Stimulated activated effector memory CD8-positive, alpha-beta T cell treated with anti-CD3 and anti-CD28 coated beads, Interleukin-12 subunit alpha, Interleukin-12 subunit beta, amount 100 ng/mL, for 72 hours (primary cell): ENCODE measurements around the gene SELENOM.
A peak's percentile ranks its signal among the peaks of the same experiment; 100 is the strongest.
"Not testable (repeated sequence)": the region's sequence is repeated elsewhere in the genome, so short reads cannot be mapped to it uniquely, and the experiment has no call there.

Experiments used
- ATAC-seq: fragments of 150-1000 bp; cut with Tn5 transposase; 2 replicates; pipeline ENCODE4 v1.10.0; 2021
- DNase-seq, 2 donors: peaks; one replicate each; pipeline ENCODE4 v3.0.0; 2021 to 2022; ENCODE audit warnings: low spot score in 2 of 2
- H3K27ac Mint-ChIP-seq: one replicate; pipeline ENCODE4 v1.8.0; 2022; ENCODE audit warnings: mild to moderate bottlenecking, mixed read lengths
- H3K36me3 Mint-ChIP-seq: one replicate; pipeline ENCODE4 v1.8.0; 2022; ENCODE audit warnings: mild to moderate bottlenecking, mixed read lengths
- H3K4me1 Mint-ChIP-seq: one replicate; pipeline ENCODE4 v1.8.0; 2022; ENCODE audit warnings: mixed read lengths
- H3K4me3 Mint-ChIP-seq: one replicate; pipeline ENCODE4 v1.8.0; 2022; ENCODE audit warnings: mild to moderate bottlenecking, mixed read lengths
- H3K9me3 Mint-ChIP-seq: one replicate; pipeline ENCODE4 v1.8.0; 2022; ENCODE audit warnings: mixed read lengths

SELENOM gene

GRCh38 chr22:31103899-31104694 lies 3.3 kb downstream of the SELENOM start:
- H3K9me3 Mint-ChIP-seq: no peaks in the 10 kb centered on the region
- no peaks in the 10 kb centered on the region for H3K36me3 Mint-ChIP-seq
- H3K4me1 Mint-ChIP-seq: peaks cover 21% of the 10 kb centered on the region
- no peak overlapping the region for H3K4me3 Mint-ChIP-seq
- no peak overlapping the region for H3K27ac Mint-ChIP-seq
- no peak for ATAC-seq
- no peak for DNase-seq

GRCh38 chr22:31103111-31103510 lies 4.3 kb downstream of the SELENOM start:
- H3K4me1 Mint-ChIP-seq: peaks cover 21% of the 10 kb centered on the region
- no peak overlapping the region for H3K27ac Mint-ChIP-seq
- H3K9me3 Mint-ChIP-seq: no peaks in the 10 kb centered on the region
- H3K4me3 Mint-ChIP-seq: no peak overlapping the region
- ATAC-seq (no peak), DNase-seq (no peak)
- no peaks in the 10 kb centered on the region for H3K36me3 Mint-ChIP-seq

GRCh38 chr22:31102441-31103081 lies 4.8 kb downstream of the SELENOM start:
- peaks cover 16% of the 10 kb centered on the region for H3K4me1 Mint-ChIP-seq
- H3K9me3 Mint-ChIP-seq: no peaks in the 10 kb centered on the region
- no peak overlapping the region for H3K4me3 Mint-ChIP-seq
- H3K27ac Mint-ChIP-seq: no peak overlapping the region
- no peaks in the 10 kb centered on the region for H3K36me3 Mint-ChIP-seq
- ATAC-seq (no peak), DNase-seq (no peak)

- Mint-ChIP-seq H3K9me3 (no peaks in the 10 kb centered on the region), H3K4me1 (peaks cover 1% of the 10 kb centered on the region), H3K36me3 (no peaks in the 10 kb centered on the region), H3K27ac (no peak overlapping the region), H3K4me3 (no peak overlapping the region)
- ATAC-seq (no peak), DNase-seq (no peak)
These were observed 6.4 kb downstream of the SELENOM start for GRCh38 chr22:31100762-31101525.

GRCh38 chr22:31099841-31100761 lies 7.3 kb downstream of the SELENOM start:
- DNase-seq (no peak), ATAC-seq (no peak)
- H3K4me3 Mint-ChIP-seq: no peak overlapping the region
- H3K36me3 Mint-ChIP-seq: no peaks in the 10 kb centered on the region
- H3K9me3 Mint-ChIP-seq: no peaks in the 10 kb centered on the region
- no peak overlapping the region for H3K27ac Mint-ChIP-seq
- no peaks in the 10 kb centered on the region for H3K4me1 Mint-ChIP-seq

GRCh38 chr22:31099386-31099785 lies 8.0 kb downstream of the SELENOM start:
- Mint-ChIP-seq H3K27ac (no peak overlapping the region), H3K36me3 (no peaks in the 10 kb centered on the region), H3K4me3 (no peak overlapping the region), H3K9me3 (no peaks in the 10 kb centered on the region), H3K4me1 (no peaks in the 10 kb centered on the region)
- ATAC-seq (no peak), DNase-seq (no peak)

GRCh38 chr22:31098632-31099110 lies 8.7 kb downstream of the SELENOM start:
- no peaks in the 10 kb centered on the region for H3K9me3 Mint-ChIP-seq

GRCh38 chr22:31097941-31098631 lies 9.3 kb downstream of the SELENOM start:
- no peak overlapping the region for H3K4me3 Mint-ChIP-seq
- no peak overlapping the region for H3K27ac Mint-ChIP-seq
- H3K9me3 Mint-ChIP-seq: no peaks in the 10 kb centered on the region
- ATAC-seq (no peak), DNase-seq (no peak)
- H3K4me1 Mint-ChIP-seq: no peaks in the 10 kb centered on the region
- H3K36me3 Mint-ChIP-seq: no peaks in the 10 kb centered on the region

More at GRCh38 chr22:31098632-31099110, 8.7 kb downstream of the SELENOM start:
- Mint-ChIP-seq H3K4me1 (no peaks in the 10 kb centered on the region), H3K27ac (no peak overlapping the region), H3K36me3 (no peaks in the 10 kb centered on the region), H3K4me3 (no peak overlapping the region)
- DNase-seq (no peak), ATAC-seq (no peak)

- H3K9me3 Mint-ChIP-seq, H3K27ac Mint-ChIP-seq, H3K4me1 Mint-ChIP-seq, H3K4me3 Mint-ChIP-seq, DNase-seq, ATAC-seq, H3K36me3 Mint-ChIP-seq: not testable (repeated sequence)
These were observed 9.8 kb downstream of the SELENOM start for GRCh38 chr22:31097539-31097938.

- Mint-ChIP-seq H3K9me3 (no peaks in the 10 kb centered on the region), H3K36me3 (no peaks in the 10 kb centered on the region), H3K27ac (no peak overlapping the region), H3K4me3 (no peak overlapping the region), H3K4me1 (no peaks in the 10 kb centered on the region)
- DNase-seq: no peak
- no peak for ATAC-seq
These were observed 10.6 kb downstream of the SELENOM start for GRCh38 chr22:31096657-31097279.

GRCh38 chr22:31095637-31096249 lies 11.6 kb downstream of the SELENOM start:
- DNase-seq: no peak
- ATAC-seq: no peak
- no peaks in the 10 kb centered on the region for H3K36me3 Mint-ChIP-seq
- no peak overlapping the region for H3K4me3 Mint-ChIP-seq
- peak overlapping the region; percentile 5 for H3K27ac Mint-ChIP-seq
- no peaks in the 10 kb centered on the region for H3K9me3 Mint-ChIP-seq
- H3K4me1 Mint-ChIP-seq: no peaks in the 10 kb centered on the region

GRCh38 chr22:31094741-31095140 lies 12.6 kb downstream of the SELENOM start:
- Mint-ChIP-seq H3K4me3 (no peak overlapping the region), H3K4me1 (no peaks in the 10 kb centered on the region), H3K9me3 (no peaks in the 10 kb centered on the region), H3K27ac (no peak overlapping the region), H3K36me3 (no peaks in the 10 kb centered on the region)
- ATAC-seq (no peak), DNase-seq (no peak)

- ATAC-seq: no peak
- Mint-ChIP-seq H3K4me3 (no peak overlapping the region), H3K9me3 (no peaks in the 10 kb centered on the region), H3K4me1 (peaks cover 2% of the 10 kb centered on the region), H3K36me3 (no peaks in the 10 kb centered on the region), H3K27ac (no peak overlapping the region)
- no peak for DNase-seq
These were observed 13.3 kb downstream of the SELENOM start for GRCh38 chr22:31094021-31094551.
